Esophagus squamous epithelium (tissue), 4 donors: Measurements from ENCODE around the gene GLIS1.

ENCODE experiments used
- POLR2A ChIP-seq, 4 donors: fragments of 450-650 bp; IDR thresholded peaks; one replicate each; pipeline ENCODE4 v1.6.1; 2017; ENCODE audit warnings: antibody characterized with exemption in 4 of 4, mild to moderate bottlenecking in 4 of 4, moderate library complexity in 3 of 4
- TF ChIP-seq, protein P1 (sequence below), 6 experiments: fragments of 450-650 bp in 4 of 6; fragments of 200-600 bp in 2 of 6; sonication (generic) in 2 of 6; IDR thresholded peaks; one replicate each; pipeline ENCODE4 v1.5.1; 2016 to 2019; ENCODE audit warnings: antibody characterized with exemption in 6 of 6, mild to moderate bottlenecking in 4 of 6, moderate library complexity in 4 of 6

DNA sequence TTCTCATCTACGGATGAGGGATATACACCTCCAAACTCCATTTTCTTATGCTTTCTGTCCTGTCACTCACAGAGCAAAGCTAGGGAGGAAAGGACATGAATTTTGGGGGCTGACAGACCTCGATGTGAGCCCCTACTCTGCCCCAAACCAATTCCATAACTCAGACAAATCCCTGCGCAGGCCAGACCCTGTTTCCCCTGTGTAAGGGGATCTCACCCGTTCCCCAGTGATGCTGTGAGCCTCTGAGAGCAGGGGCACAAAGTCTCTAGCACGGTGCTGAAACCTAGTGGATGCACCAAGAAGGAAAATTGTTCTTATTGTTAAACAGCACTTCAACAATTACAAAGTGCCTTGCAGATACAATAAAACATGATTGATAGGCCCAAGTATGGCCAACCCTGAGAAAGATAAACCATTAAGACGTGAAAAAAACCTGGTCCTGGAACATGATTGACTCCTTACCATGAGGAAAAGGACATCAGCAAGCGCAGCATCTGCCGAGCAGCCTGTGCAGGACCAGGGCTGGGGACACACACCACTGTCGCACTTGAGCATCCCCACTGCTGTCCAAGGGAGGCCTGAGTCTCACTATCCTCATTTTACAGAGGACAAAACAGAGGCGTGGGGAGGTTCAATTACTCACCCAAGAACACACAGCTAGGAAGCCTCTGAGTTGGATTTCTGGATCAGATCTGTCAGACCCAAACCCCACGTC is 137.8 kb downstream of the GLIS1 start:
- TF ChIP-seq, protein P1, sequence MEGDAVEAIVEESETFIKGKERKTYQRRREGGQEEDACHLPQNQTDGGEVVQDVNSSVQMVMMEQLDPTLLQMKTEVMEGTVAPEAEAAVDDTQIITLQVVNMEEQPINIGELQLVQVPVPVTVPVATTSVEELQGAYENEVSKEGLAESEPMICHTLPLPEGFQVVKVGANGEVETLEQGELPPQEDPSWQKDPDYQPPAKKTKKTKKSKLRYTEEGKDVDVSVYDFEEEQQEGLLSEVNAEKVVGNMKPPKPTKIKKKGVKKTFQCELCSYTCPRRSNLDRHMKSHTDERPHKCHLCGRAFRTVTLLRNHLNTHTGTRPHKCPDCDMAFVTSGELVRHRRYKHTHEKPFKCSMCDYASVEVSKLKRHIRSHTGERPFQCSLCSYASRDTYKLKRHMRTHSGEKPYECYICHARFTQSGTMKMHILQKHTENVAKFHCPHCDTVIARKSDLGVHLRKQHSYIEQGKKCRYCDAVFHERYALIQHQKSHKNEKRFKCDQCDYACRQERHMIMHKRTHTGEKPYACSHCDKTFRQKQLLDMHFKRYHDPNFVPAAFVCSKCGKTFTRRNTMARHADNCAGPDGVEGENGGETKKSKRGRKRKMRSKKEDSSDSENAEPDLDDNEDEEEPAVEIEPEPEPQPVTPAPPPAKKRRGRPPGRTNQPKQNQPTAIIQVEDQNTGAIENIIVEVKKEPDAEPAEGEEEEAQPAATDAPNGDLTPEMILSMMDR (IDR thresholded peaks at IDR 0.05) = no peak
- no peak for TF ChIP-seq POLR2A (IDR thresholded peaks at IDR 0.05)
